Left renal pelvis (tissue), 4 donors: Measurements from ENCODE around the gene EPHA6. TPM values are rescaled to one million over a fixed set of nuclear protein-coding genes. Genes with fewer than 3 reads are reported as not detected.

ENCODE experiments used
- DNase-seq, 4 donors: peaks; one replicate each; pipeline ENCODE4 v3.0.0-alpha.2; 2013; ENCODE audit warnings: low read depth in 4 of 4, low spot score in 3 of 4
- polyA plus RNA-seq, 4 donors: library from polyadenylated mRNA; unstranded; fragments of 120-200 nt; gene quantifications; one replicate each; pipeline ENCODE4 v1.2.1, GENCODE V29; 2013; ENCODE audit not compliant: insufficient read length in 4 of 4

The EPHA6 gene
- polyA plus RNA-seq: 1 to 10 TPM in 3 of 4 donors, under 1 TPM in 1; 0.37 to 1.8 (median 1.4) TPM

GRCh38 chr3:96813820-96814650, at the start of gene EPHA6:
TSS of gene EPHA6 (plus strand) at chr3:96814594.
- peak in 1 of 4 donors; percentile 32 for DNase-seq

- no peak for DNase-seq
Measured at GRCh38 chr3:96776818-96777217, 37.6 kb upstream of the EPHA6 start.

- DNase-seq: no peak
Measured at GRCh38 chr3:96779810-96780209, 34.6 kb upstream of the EPHA6 start.

- no peak for DNase-seq
Measured at GRCh38 chr3:96796101-96796500, 18.3 kb upstream of the EPHA6 start.

DNA sequence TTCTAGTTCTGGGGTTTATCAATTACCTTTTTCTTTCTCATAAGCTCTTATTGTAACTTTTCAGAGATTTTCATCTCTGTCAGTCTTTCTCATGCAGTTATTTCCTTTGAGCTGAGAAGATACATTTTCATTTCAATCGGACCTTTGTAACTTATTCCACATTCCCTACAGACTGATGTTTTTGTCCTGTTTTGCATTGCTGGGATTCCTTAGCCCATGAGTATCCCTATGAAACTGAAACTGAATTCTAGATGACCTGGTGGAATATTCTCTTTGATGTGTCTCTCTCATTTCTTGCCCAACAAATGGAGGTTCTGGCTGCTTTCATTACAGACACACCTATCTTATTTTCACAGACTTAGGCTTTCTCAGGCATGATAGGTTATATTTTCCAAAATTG, 10.5 kb upstream of the EPHA6 start:
- no peak for DNase-seq

DNA sequence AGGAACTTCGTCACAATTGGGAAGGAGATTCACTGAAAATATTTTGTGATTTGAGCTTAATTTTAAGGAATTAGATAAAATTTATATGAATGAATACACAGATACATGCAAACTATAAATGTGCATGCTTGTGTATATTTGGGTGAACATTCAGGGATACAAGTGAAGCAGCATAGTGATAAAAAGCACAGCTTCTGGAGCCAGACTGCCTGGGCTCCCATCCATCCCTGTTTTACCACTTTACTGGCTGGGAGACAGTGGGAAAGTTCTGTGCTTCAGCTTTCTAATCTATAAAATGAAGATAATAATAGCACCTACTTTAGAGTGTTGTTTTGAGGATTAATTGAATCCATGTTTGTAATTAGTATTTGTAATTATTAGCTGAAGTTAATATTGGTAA, 8.1 kb upstream of the EPHA6 start:
- DNase-seq: no peak

DNA sequence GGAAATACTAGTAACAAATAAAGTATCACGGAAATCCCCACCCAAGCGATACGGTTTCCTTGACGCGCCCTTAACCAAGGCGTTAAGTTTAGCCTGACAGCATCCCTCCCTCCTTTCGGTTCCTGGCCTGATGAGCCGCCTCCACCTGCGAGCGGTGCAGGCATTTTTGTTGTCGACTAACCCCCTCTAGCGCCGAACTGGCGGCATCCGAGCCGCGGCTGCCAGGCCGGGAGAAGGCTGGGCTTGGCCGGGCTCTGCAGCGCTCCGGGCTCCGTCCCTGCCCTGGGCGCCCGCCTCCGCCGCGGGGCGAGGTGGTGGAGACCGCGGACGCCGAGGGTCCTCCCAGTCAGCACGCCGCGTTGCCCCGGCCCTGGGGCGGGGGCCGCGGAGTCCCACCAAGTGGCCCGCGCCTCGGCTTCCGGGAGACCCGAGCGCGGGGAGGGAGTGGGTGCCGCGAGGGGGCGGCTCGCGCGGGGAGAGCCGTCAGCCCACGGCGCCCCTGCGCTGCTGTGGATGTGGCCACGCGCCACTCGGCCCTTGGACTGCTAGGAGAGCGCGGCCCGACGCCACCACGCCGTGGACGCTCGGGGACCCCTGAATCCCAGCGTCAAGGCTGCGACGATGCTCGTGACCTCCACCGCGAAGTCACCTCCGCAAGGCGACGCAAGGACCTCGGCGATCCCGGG, 1.1 kb upstream of the EPHA6 start:
- DNase-seq: peak in 3 of 4 donors; percentile 37 to 53 (median 43)

- no peak for DNase-seq
Measured at GRCh38 chr3:96814651-96815567, 515 bp downstream of the EPHA6 start.

DNA sequence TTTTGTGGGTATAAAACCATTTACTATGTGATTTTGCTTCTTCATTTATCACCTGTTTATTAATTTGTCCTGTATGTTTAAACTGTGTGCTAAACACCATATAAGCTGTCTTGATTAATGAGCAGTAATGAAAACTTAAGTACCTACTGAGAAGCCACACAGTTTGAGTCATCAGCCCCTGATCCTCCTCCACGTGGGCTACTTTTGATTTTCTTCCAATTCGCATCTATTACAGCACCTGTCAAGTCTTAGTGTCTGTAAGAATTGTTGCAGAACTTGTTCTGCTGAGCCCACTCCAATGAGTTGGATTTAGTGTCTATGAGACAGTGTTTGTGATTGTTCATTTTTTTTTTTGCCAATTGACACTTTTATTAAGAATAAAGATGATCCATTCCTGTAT, 16.8 kb downstream of the EPHA6 start:
- DNase-seq: no peak

DNA sequence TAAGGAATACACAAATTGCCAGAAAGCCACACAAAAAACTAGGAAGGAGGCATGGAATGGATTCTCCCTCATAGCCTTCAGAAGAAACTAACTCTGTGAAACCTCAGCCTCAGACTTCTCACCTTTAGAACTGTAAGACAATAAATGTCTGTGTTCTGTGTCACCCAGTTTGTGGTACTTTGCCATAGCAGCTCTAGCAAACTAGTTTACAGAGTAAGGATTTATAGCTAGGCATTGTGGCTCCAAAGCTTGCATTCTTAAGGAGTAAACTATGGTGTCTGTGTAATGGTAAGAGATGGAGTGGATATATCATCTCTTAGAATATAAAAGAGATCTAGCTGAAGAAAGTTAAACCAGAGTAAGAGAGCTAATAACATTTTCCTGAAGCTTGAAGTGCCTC, 18.9 kb downstream of the EPHA6 start:
- no peak for DNase-seq

DNA sequence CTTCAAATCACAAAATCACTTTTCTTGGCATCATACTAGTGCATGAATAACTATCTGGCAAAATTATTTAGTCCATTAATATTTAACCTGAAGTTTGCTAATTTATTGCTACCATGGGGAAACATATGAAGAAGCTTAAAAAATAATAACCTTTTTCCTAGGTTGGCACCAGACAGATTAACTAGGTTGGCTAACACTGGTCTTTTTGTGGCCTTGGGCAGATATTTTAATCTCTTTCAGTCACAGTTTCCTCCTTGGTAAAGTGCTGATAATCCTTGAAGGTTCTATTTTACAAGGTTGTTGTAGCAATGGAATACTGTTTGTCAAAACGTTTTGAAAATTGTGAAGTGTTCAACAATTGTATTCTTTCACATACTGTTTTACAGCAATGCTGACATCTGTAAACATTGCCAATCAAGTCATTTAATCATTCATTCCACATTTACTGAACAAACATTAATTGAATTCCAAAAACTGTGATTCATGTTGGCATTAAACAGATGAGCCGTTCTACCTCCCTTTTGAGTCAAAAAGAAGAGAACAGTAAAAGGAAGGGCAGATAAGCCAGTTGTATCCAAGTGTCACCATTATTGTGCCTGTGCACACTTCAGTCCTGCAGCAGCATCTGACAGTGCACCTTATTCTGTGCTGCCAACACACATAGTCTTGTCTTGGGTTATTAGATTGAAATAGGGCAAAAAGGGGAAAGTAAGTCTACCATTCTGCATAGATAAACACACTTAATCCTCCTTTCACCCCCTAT, 21.9 kb downstream of the EPHA6 start:
- DNase-seq: no peak

- no peak for DNase-seq
Measured at GRCh38 chr3:96843505-96844203, 29.3 kb downstream of the EPHA6 start.

- DNase-seq: no peak
Measured at GRCh38 chr3:96844204-96844514, 29.8 kb downstream of the EPHA6 start.

DNA sequence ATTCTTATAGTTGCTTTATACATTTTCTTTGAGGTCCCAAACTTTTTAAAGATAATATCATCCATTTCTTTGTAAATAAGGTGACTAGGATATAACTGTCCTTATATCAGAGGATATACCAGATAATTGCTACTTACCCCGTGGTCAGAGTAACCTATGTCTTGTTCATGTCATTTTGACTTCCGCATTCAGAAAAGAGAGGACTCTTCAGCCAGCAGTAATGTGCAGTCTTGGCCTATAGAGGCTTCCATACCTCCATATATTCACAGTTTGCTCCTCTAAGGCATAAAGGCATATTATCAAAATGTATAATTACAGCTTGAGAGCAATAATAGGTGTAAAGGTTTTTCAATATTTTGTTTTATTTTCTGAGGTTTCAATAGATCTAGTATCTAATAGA, 38.5 kb downstream of the EPHA6 start:
- DNase-seq: no peak

DNA sequence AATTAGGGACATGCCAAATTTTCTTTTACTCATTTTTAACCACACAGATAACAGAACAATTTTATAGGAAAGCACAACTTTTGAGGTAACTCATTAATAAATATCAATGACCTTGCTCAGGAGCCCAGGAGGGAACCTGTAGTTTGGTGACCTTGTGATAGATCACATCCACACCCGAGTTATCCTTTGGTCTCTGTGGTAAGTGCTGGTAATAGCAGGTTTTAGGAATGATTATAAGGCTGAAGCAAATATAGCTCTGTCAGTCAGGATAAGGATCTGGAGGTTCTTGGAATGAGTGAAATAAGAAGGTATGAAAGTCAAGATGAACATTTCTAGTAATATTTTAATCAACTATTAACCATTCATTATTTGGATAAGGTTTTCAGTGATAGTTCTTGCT, 46.5 kb downstream of the EPHA6 start:
- no peak for DNase-seq

- peak in 2 of 4 donors; percentile 35 to 36 for DNase-seq
Measured at GRCh38 chr3:96863129-96863740, 48.8 kb downstream of the EPHA6 start.

DNA sequence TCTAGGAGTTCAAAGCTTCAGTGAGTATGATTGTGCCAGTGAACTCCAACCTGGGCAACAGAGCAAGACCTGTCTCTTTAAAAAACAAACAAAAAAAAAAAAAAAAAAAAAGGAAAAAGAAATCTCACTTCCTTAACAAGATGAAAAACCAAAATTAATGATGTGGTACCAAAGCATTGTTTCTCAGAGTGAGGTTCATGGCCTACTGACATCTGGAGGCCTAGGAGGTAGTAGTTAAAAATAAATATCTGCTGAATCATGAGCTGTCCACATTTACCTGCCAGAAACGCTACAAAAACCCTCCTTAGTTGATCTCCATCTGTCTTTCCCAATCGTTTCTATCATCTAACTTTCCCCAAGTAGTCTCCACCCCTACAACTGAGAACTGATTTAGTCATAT, 51.2 kb downstream of the EPHA6 start:
- no peak for DNase-seq

GRCh38 chr3:96869316-96869715, 54.9 kb downstream of the EPHA6 start:
- DNase-seq: no peak

DNA sequence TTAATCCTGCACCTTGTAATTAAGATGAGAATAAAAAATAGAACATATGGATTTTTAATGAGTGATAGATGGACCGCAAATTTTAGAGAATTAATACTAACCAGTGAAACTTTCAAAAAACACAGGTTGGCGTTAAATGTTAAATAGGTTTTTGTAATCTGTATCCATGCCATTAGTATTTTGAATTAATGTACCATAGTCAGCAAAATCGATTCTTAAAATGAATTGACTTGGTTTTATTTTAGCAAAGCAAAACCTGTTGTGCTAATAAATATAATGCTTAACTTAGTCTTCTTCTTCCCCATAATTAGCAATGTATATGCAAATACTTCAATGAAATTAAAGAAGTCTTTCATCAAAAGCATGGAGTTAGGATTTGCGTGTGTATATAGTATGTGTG, 63.1 kb downstream of the EPHA6 start:
- DNase-seq: no peak
